GM19099 (cell line): ENCODE results near the gene WAPL.

Experiments used
- POLR2A ChIP-seq: IDR thresholded peaks from 3 replicates; pipeline ENCODE4 v1.6.1; 2011; ENCODE audit warnings: low read depth; ENCODE audit not compliant: insufficient read length; ENCODE audit errors: extremely low read depth

The WAPL gene

GRCh38 chr10:86524225-86524962, 2.8 kb upstream of the WAPL start:
- TF ChIP-seq POLR2A, result no peak

- no peak for TF ChIP-seq POLR2A
Observed at GRCh38 chr10:86523348-86523747, 1.8 kb upstream of the WAPL start.

DNA sequence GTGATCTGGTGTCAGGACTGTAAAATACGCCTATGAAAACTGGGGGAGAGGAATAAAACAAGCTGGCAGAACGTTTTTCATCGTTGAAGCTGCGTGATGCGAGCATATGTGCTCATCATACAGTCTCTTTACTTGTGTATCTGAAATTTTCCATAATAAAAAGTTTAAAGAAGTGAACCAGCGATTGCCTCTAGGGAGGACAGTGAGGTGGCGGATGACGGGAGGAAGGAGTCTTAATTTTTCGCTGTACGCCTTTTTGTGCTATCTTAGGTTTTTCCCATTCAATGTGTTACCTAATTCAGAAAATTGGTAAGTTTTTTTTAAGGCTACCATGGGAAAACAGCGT, 891 bp upstream of the WAPL start:
- TF ChIP-seq POLR2A, result no peak

GRCh38 chr10:86520871-86521677, 518 bp downstream of the WAPL start:
- peak; percentile 57 for TF ChIP-seq POLR2A

GRCh38 chr10:86518781-86519180, 2.8 kb downstream of the WAPL start:
- TF ChIP-seq POLR2A, result no peak

DNA sequence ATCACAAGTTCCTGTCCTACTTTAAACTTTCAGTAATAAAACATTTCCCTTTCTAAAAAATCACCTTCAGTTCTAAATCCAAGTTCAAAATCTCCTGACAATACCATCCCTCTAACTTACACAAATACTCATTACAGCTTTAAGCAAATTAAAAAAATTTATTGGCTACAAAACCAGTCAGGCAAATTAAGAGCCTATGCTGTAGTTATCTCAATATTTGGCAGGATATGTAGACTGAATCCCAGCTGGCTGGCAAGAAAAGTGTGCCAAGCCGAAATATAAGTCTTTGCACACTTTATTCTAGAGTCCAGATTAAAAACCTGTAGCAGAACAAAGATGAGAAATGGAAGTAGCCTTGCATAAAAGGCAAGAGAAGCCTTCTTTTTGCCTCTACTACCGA, 9.5 kb downstream of the WAPL start:
- no peak for TF ChIP-seq POLR2A

DNA sequence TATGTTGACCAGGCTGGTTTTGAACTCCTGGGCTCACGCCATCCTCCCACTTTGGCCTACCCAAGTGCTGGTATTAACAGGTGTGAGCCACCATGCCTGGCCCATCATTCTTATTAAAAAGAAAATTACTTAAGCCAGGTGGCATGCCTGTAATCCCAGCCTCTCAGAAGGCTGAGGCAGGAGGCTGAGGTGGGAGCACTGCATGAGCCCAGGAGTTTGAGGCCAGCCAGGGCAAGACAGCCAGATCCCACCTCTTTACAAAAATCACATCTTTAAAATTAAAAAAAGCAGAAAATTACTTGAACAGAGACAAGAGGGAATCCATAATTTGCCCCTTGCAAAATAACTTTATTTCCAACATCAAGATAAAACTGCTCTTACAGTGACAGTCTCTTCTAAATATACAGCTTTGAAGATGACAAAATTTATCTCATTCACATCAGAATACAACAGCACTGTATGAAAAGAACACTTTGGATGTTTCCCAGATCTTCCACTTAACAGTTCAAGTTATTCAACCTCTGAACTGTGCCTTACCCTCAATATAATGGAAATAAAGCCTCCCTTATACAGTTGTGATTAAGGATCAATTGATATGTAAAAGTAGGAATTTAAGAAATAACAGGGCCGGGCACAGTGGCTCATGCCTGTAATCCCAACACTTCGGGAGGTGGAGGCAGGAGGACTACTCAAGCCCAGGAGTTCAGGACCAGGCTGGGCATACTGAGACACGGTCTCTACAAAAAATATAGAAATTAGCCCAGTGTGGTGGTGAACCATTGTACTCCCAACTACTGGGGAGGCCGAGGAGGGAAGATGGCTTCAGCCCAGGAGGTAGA, 10.3 kb downstream of the WAPL start:
- no peak for TF ChIP-seq POLR2A

DNA sequence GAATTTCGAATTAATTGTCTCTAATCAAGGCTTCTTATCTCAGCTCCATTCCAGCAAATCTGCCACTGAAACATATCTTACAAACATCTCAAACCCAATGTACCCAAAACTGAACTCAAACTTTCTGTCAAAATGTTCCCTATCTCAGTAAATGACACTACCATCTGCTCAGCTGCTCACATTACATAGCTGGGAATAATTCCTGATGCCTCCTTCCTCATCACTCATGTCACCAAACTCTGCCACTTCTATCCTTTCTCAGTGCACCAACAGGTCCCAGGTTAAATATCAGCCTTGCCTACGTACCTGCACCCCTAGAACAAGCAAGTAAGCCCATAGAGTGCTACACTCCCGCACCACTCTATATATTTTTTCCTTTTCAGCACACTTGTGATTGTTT, 12.4 kb downstream of the WAPL start:
- no peak for TF ChIP-seq POLR2A

GRCh38 chr10:86508217-86508616, 13.4 kb downstream of the WAPL start:
- TF ChIP-seq POLR2A, result no peak

- TF ChIP-seq POLR2A, result no peak
Observed at GRCh38 chr10:86506499-86506898, 15.1 kb downstream of the WAPL start.

- TF ChIP-seq POLR2A, result no peak
Observed at GRCh38 chr10:86506062-86506461, 15.5 kb downstream of the WAPL start.

DNA sequence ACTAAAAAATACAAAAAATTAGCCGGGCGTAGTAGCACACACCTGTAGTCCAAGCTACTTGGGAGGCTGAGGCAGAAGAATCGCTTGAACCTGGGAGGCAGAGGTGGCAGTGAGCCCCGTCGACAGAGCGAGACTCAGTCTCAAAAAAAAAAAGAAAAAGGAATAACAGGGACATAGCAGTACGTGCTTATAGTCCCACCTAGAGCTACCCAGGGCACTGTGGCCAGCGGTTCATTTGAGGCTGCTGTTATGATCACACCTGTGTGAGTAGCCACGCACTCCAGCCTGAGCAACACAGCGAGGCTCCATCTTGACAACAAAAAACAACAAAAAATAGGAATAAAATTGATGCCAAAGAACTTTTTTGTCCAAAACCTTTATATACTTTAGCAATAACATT, 17.1 kb downstream of the WAPL start:
- TF ChIP-seq POLR2A, result no peak

- no peak for TF ChIP-seq POLR2A
Observed at GRCh38 chr10:86500846-86501245, 20.7 kb downstream of the WAPL start.

- TF ChIP-seq POLR2A, result no peak
Observed at GRCh38 chr10:86498598-86498997, 23.0 kb downstream of the WAPL start.

DNA sequence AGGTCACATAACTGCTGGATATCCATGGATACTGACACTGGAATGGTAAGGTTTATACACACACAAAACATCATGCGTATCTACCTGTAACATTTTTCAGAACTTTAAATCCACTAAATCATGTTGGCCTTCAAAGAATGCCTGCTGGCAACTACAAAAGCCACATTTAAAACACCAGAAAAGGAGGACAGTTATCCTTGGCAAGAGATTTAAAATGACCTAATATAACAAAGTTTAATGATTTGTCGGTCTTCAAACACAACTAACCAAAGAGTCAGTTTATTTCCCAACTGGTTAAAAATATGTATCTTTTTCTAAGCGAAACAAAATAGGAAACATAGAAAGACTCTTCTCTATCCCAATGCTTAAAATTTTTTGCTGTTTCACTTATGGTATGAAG, 24.0 kb downstream of the WAPL start:
- no peak for TF ChIP-seq POLR2A

GRCh38 chr10:86489960-86490612, 31.5 kb downstream of the WAPL start:
- no peak for TF ChIP-seq POLR2A
